Measurements from ENCODE around the gene ETS1.

GRCh38 chr11:128501008-128501407 is 86.3 kb downstream of the ETS1 start:
- TF ChIP-seq, protein P1, sequence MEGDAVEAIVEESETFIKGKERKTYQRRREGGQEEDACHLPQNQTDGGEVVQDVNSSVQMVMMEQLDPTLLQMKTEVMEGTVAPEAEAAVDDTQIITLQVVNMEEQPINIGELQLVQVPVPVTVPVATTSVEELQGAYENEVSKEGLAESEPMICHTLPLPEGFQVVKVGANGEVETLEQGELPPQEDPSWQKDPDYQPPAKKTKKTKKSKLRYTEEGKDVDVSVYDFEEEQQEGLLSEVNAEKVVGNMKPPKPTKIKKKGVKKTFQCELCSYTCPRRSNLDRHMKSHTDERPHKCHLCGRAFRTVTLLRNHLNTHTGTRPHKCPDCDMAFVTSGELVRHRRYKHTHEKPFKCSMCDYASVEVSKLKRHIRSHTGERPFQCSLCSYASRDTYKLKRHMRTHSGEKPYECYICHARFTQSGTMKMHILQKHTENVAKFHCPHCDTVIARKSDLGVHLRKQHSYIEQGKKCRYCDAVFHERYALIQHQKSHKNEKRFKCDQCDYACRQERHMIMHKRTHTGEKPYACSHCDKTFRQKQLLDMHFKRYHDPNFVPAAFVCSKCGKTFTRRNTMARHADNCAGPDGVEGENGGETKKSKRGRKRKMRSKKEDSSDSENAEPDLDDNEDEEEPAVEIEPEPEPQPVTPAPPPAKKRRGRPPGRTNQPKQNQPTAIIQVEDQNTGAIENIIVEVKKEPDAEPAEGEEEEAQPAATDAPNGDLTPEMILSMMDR (IDR thresholded peaks at IDR 0.05; ENCODE audit: low read depth, low read length), result no peak
- TF ChIP-seq MAX (IDR thresholded peaks at IDR 0.05; ENCODE audit: low read depth, low read length), result no peak
